ENCODE data around the gene BCAS3. TPM values are rescaled to one million over a fixed set of nuclear protein-coding genes. Genes with fewer than 3 reads are reported as not detected.

The BCAS3 gene
- total RNA-seq, 1 donor from 2014 or later = 44.8 TPM

GRCh38 chr17:61199431-61200338 lies 522.0 kb downstream of the BCAS3 start:
- Mint-ChIP-seq H3K9me3 (ENCODE audit: unreplicated experiment) (no peaks in the 10 kb centered on the region), H3K27ac (ENCODE audit: unreplicated experiment) (no peak overlapping the region), H3K4me1 (ENCODE audit: low read depth, unreplicated experiment) (peaks cover 5% of the 10 kb centered on the region)

GRCh38 chr17:61200339-61200715 lies 522.7 kb downstream of the BCAS3 start:
- Mint-ChIP-seq H3K4me3 (ENCODE audit: unreplicated experiment) (no peak overlapping the region), H3K27me3 (ENCODE audit: unreplicated experiment) (no peaks in the 10 kb centered on the region), H3K4me1 (ENCODE audit: low read depth, unreplicated experiment) (peaks cover 5% of the 10 kb centered on the region), H3K27ac (ENCODE audit: unreplicated experiment) (no peak overlapping the region), H3K36me3 (ENCODE audit: unreplicated experiment) (no peaks in the 10 kb centered on the region), H3K9me3 (ENCODE audit: unreplicated experiment) (no peaks in the 10 kb centered on the region)
- no peak for DNase-seq
- no peak for TF ChIP-seq CTCF (IDR thresholded peaks at IDR 0.05; ENCODE audit: partially characterized antibody, unreplicated experiment)

More at GRCh38 chr17:61199431-61200338, 522.0 kb downstream of the BCAS3 start:
- no peaks in the 10 kb centered on the region for H3K27me3 Mint-ChIP-seq (ENCODE audit: unreplicated experiment)
- TF ChIP-seq CTCF (IDR thresholded peaks at IDR 0.05; ENCODE audit: partially characterized antibody, unreplicated experiment) = no peak
- H3K36me3 Mint-ChIP-seq (ENCODE audit: unreplicated experiment) = no peaks in the 10 kb centered on the region
- DNase-seq = no peak
- no peak overlapping the region for H3K4me3 Mint-ChIP-seq (ENCODE audit: unreplicated experiment)

- no peaks in the 10 kb centered on the region for H3K27me3 Mint-ChIP-seq (ENCODE audit: unreplicated experiment)
Measured at GRCh38 chr17:61201211-61201610, 523.6 kb downstream of the BCAS3 start.

GRCh38 chr17:61202564-61202963 lies 524.9 kb downstream of the BCAS3 start:
- Mint-ChIP-seq H3K4me3 (ENCODE audit: unreplicated experiment) (no peak overlapping the region), H3K27me3 (ENCODE audit: unreplicated experiment) (peaks cover under 1% of the 10 kb centered on the region), H3K4me1 (ENCODE audit: low read depth, unreplicated experiment) (peaks cover 10% of the 10 kb centered on the region), H3K27ac (ENCODE audit: unreplicated experiment) (no peak overlapping the region), H3K9me3 (ENCODE audit: unreplicated experiment) (no peaks in the 10 kb centered on the region), H3K36me3 (ENCODE audit: unreplicated experiment) (no peaks in the 10 kb centered on the region)
- no peak for DNase-seq
- TF ChIP-seq CTCF (IDR thresholded peaks at IDR 0.05; ENCODE audit: partially characterized antibody, unreplicated experiment) = no peak

More at GRCh38 chr17:61201211-61201610, 523.6 kb downstream of the BCAS3 start:
- Mint-ChIP-seq H3K9me3 (ENCODE audit: unreplicated experiment) (no peaks in the 10 kb centered on the region), H3K4me3 (ENCODE audit: unreplicated experiment) (no peak overlapping the region), H3K27ac (ENCODE audit: unreplicated experiment) (no peak overlapping the region), H3K36me3 (ENCODE audit: unreplicated experiment) (no peaks in the 10 kb centered on the region), H3K4me1 (ENCODE audit: low read depth, unreplicated experiment) (peaks cover 9% of the 10 kb centered on the region)
- no peak for DNase-seq
- no peak for TF ChIP-seq CTCF (IDR thresholded peaks at IDR 0.05; ENCODE audit: partially characterized antibody, unreplicated experiment)

- DNase-seq = no peak
- no peak for TF ChIP-seq CTCF (IDR thresholded peaks at IDR 0.05; ENCODE audit: partially characterized antibody, unreplicated experiment)
- peaks cover 2% of the 10 kb centered on the region for H3K27me3 Mint-ChIP-seq (ENCODE audit: unreplicated experiment)
- H3K27ac Mint-ChIP-seq (ENCODE audit: unreplicated experiment) = no peak overlapping the region
- peaks cover 20% of the 10 kb centered on the region for H3K4me1 Mint-ChIP-seq (ENCODE audit: low read depth, unreplicated experiment)
- H3K36me3 Mint-ChIP-seq (ENCODE audit: unreplicated experiment) = no peaks in the 10 kb centered on the region
- H3K4me3 Mint-ChIP-seq (ENCODE audit: unreplicated experiment) = no peak overlapping the region
- peaks cover 4% of the 10 kb centered on the region for H3K9me3 Mint-ChIP-seq (ENCODE audit: unreplicated experiment)
Measured at GRCh38 chr17:61203671-61204131, 526.0 kb downstream of the BCAS3 start.

All from glutamatergic neuron (in vitro differentiated cells).